ENCODE data around the gene RNF13.

RNF13 gene

DNA sequence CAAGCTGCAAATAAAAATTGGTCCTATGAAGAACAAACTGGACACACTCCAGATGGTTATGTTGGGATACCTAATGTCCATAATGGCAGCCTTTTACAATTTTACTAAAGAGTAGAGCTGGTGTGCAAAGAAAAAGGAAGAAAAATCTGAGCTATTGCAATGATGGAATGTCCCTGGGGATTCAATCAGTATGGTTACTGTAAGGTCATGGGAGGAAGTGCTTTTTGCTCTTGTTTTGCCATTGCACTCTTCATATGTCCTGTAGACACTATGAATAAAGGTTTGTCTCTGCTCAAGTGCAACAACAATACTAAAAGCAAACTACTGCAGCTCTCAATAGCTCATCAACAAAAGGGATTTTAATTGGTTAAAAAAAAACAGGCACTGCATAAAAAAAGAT, 152.3 kb downstream of the RNF13 start:
- H3K27ac ChIP-seq = no peak overlapping the region
- no peak for TF ChIP-seq ZFX (IDR thresholded peaks at IDR 0.05; ENCODE audit: borderline replicate concordance)
- TF ChIP-seq, protein P1, sequence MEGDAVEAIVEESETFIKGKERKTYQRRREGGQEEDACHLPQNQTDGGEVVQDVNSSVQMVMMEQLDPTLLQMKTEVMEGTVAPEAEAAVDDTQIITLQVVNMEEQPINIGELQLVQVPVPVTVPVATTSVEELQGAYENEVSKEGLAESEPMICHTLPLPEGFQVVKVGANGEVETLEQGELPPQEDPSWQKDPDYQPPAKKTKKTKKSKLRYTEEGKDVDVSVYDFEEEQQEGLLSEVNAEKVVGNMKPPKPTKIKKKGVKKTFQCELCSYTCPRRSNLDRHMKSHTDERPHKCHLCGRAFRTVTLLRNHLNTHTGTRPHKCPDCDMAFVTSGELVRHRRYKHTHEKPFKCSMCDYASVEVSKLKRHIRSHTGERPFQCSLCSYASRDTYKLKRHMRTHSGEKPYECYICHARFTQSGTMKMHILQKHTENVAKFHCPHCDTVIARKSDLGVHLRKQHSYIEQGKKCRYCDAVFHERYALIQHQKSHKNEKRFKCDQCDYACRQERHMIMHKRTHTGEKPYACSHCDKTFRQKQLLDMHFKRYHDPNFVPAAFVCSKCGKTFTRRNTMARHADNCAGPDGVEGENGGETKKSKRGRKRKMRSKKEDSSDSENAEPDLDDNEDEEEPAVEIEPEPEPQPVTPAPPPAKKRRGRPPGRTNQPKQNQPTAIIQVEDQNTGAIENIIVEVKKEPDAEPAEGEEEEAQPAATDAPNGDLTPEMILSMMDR (IDR thresholded peaks at IDR 0.05) = no peak

DNA sequence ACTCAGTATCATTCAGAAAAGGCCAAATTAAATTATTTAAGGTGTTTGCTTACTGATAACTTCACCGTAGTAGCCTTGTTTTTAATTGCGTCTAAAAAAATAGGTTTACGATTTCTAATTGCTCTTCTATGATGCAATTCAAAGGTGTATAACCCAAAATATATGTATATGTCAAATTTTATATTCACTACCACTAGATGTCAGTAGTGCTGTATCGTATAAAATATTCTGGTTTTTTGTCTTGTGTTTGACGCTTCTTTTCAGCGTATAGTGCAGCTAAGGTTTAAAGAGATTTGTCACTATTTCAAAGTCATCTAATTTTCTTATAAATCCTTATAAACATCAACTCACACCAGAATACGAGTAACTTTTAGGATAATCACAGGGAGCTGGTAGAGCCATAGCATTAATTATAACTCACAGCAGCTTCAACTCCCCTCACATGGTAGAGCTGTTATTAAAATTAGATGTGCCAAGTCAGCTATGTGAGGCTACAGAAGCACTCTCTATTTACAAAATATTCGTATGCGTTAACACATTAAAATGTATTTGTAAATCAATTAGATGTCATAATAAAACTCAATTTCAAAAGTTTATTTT, 154.2 kb downstream of the RNF13 start:
- no peak overlapping the region for H3K27ac ChIP-seq
- TF ChIP-seq, protein P1 (IDR thresholded peaks at IDR 0.05) = peak; percentile 82
- no peak for TF ChIP-seq ZFX (IDR thresholded peaks at IDR 0.05; ENCODE audit: borderline replicate concordance)

DNA sequence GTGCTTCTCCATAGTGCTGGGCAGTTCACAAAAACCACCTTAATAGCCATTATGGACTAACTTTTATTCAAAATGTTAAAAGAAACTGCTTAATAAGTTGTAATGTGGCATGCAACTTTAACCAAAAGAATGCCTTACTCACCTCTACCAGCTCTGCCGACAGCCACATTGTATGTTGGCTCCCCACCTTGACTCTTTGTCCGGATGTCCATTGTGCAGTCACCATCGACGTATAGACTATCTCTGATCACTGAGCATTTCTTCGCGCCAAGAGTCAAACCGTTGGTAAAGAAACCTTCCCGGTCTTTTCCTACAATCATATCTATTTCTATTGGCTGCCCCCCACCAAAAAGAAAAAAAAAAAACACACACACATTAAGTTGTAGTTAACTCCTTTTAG, 155.2 kb downstream of the RNF13 start:
- no peak overlapping the region for H3K27ac ChIP-seq
- TF ChIP-seq, protein P1 (IDR thresholded peaks at IDR 0.05) = no peak
- TF ChIP-seq ZFX (IDR thresholded peaks at IDR 0.05; ENCODE audit: borderline replicate concordance) = no peak

DNA sequence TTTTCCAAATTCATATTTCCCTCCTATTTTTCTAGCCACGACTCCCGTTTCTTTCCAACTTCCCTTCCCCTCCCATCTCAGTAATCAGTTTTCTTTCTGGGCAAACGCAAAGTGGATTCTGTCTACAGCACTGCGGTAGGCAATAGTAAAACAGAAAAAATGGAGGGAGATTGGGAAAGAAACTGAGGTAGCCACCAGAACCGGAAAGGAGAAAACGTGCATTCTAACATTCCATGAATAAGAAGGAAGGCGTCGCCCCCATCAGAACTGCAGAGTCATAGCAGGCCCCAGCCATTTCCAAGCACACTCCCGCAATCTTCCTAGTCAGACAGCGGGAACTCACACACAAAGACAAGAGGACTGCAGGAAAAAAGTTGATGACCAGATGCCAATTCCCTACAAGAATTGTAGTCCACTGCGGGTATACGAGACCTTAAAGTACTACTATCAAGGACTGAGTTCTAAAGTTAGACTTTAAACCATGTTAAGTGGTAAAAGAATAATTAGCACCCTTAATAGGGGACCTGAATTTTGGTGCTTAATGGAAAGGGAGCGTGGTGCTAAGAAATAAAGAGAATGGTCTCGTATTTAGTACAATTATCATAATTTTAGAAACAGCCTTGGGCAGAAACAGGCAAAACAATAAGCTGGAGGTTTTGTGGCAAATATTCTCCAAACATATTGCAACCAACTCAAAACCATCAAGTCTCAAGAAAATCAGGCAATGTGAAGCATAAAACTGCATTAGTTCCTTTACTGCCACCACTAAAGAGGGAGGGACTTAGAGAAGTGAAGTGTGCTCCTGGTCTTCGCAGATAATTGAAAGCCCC, 156.3 kb downstream of the RNF13 start:
- H3K27ac ChIP-seq = peak overlapping the region; percentile 85

DNA sequence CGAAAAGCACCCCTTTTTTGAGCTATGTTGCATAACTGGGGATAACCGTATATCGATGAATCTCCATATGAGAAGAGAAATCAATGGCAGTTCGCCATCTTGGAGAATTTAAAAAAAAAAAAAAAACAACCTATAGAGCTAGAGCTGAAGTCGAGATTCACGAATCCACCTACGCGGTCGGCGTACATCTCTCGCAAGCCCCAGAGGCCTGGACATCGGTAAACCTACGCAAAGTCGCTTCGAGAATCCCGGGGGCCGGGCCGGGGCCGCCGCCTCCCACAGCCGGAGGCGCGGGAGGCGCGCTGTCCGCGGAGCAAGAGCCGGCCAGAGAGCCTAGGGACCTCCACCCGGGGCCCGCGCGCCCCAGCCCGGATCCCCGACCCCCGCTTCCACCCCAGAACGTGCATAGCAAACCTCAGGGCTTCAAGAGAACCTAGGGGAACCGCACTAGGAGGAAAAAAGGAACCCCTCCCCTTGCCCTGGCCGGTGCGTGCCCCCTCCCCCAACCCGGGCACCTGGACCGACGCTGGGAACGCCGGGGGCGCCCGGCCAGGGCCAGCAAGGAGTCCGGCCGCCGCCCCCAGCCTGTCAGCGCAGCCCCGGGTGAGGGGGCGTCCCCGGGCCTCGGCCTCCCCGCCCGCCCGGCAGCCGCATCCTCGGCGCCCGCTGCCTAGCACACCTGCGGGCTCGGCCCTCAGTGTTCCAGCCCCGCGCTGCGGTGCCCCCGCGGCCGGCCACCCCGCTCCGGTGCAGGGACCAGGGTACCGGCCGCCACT, 157.1 kb downstream of the RNF13 start:
- H3K27ac ChIP-seq = peak overlapping the region; percentile 85

More for the DNA sequence above, 156.3 kb downstream of the RNF13 start:
- TF ChIP-seq ZFX (IDR thresholded peaks at IDR 0.05; ENCODE audit: borderline replicate concordance) = no peak
- TF ChIP-seq, protein P1 (IDR thresholded peaks at IDR 0.05) = peak; percentile 25; the same call in 1 of the 2 replicates

DNA sequence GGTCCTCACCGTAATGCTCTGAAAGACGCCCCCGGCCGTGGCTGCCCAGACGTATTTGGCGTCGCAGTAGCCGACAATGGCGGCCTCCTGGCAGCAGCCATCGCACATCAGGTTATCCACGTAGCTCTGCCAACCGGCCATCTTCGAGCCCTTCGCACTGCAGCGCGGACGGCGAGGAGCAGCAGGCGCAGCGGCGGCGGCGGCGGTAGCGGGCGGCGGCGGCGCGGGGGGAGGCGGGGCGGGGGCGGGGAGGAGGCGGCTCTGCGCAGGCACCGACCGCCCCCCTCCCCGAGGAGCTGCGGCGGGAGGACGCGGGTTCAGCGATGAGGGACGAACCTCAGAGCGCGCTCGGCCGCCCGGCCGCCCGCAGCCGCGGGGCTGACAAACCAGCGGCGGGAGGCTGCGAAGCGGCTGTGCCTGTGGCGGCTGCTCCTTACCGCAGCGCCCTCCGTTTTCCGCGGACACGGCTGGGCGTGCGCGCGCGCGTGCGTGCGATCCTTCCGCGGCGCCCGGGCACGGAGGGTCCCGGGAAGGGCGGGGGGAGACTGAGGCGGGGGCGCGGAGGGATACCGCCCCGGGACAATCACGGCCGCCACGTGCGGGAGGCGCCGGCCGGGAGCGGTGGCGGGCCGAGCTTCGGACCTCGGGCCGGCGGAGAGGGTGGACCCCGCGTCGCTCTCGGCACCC, 157.8 kb downstream of the RNF13 start, which contains the start of gene PFN2:
TSS of gene PFN2 (minus strand) at position 180 of the 687 bp plus-strand sequence. CDS start at position 141, 39 bp downstream.
- TF ChIP-seq, protein P1 (IDR thresholded peaks at IDR 0.05) = no peak; the same call in 1 of the 2 replicates
- no peak for TF ChIP-seq ZFX (IDR thresholded peaks at IDR 0.05; ENCODE audit: borderline replicate concordance)
- peak within 1 kb of the TSS; percentile 85 for H3K27ac ChIP-seq

More for the DNA sequence above, 157.1 kb downstream of the RNF13 start:
- TF ChIP-seq ZFX (IDR thresholded peaks at IDR 0.05; ENCODE audit: borderline replicate concordance) = no peak
